Measurements from ENCODE around the gene ZFYVE9.

ZFYVE9 gene

DNA sequence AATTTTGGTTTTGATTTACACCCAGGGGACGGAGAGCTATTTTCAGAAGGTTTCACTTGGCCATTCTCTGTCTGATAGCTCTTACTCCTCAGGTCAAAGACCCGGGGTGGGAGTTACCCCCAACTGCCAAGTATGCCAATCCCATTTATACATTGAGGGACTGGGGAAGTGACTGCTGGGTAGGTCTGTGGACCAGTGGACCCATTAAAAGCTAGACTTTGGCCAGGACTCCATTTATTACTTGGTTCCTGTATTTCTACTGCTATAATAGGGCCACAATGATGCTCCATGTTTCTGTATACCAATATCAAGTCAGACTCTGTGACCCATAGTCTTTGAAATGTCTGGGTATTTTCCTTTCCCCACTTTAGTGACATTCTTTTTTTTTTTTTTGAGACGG, 14.6 kb downstream of the ZFYVE9 start:
- WGBS (ENCODE audit: extremely low coverage, insufficient coverage, insufficient read length) = no CpG with 5 or more reads among the region's 3 CpGs
- H3K23ac ChIP-seq (ENCODE audit: low read length) = no peak overlapping the region

DNA sequence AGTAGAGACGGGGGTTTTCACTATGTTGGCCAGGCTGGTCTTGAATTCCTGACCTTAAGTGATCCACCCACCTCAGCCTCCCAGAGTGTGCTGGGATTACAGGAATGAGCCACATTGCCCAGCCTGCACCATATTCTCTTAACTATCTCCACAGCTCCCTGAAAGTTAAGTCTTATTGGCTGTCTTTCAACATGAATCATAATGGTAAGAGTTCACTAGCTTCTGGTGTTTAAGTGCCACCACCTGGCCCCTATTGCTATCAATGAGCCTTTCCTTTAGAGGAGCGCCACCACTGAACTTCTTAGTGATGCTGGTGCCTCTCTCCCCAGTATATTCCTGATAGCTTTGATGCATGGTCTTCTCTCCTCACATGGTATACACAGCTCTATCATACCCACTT, 15.7 kb downstream of the ZFYVE9 start:
- no peaks in the 10 kb centered on the region for H3K79me1 ChIP-seq (ENCODE audit: low read length)
- no peak overlapping the region for H2AFZ ChIP-seq (ENCODE audit: insufficient read depth, low read length, poor library complexity)
- no peaks in the 10 kb centered on the region for H3K4me1 ChIP-seq (ENCODE audit: control insufficient read depth in 1 of 2, insufficient read depth in 2 of 2, low read length in 2 of 2)
- H3K27me3 ChIP-seq (ENCODE audit: insufficient read depth, low read length) = no peaks in the 10 kb centered on the region
- H3K9me3 ChIP-seq (ENCODE audit: insufficient read depth, low read depth, low read length) = no peaks in the 10 kb centered on the region
- no peaks in the 10 kb centered on the region for H3K36me3 ChIP-seq (ENCODE audit: control insufficient read depth in 1 of 2, insufficient read depth in 2 of 2, low read length in 2 of 2)
- no peak overlapping the region for H3K4me3 ChIP-seq (ENCODE audit: low read depth, low read length)
- H3K27ac ChIP-seq (ENCODE audit: low read depth, low read length) = no peak overlapping the region
- no peak overlapping the region for H2BK120ac ChIP-seq (ENCODE audit: insufficient read depth, low read length, poor library complexity)
- H2BK5ac ChIP-seq (ENCODE audit: low read depth, low read length, poor library complexity) = no peak overlapping the region
- H4K8ac ChIP-seq (ENCODE audit: low read depth, low read length) = no peak overlapping the region
- DNase-seq = peak; percentile 15 to 39
- no peak overlapping the region for H3K9ac ChIP-seq (ENCODE audit: low read length)
- H4K12ac ChIP-seq (ENCODE audit: low read depth, low read length) = no peak overlapping the region
- WGBS (ENCODE audit: extremely low coverage, insufficient coverage, insufficient read length) = no CpG with 5 or more reads among the region's 2 CpGs
- H2AK5ac ChIP-seq (ENCODE audit: low read length) = no peak overlapping the region
- no peak overlapping the region for H3K4ac ChIP-seq (ENCODE audit: low read depth, low read length)
- no peak overlapping the region for H3K18ac ChIP-seq (ENCODE audit: low read length)
- H3K79me2 ChIP-seq (ENCODE audit: control insufficient read depth, insufficient read depth, low read length, poor library complexity) = no peaks in the 10 kb centered on the region
- H2BK12ac ChIP-seq (ENCODE audit: low read length) = no peak overlapping the region
- no peak overlapping the region for H3K23ac ChIP-seq (ENCODE audit: low read length)
- H4K91ac ChIP-seq (ENCODE audit: low read depth, low read length) = no peak overlapping the region
- no peak overlapping the region for H3K4me2 ChIP-seq (ENCODE audit: low read length)
- no peak overlapping the region for H3K14ac ChIP-seq (ENCODE audit: low read length)

More for the DNA sequence above, 14.6 kb downstream of the ZFYVE9 start:
- Histone ChIP-seq H3K27me3 (ENCODE audit: insufficient read depth, low read length) (no peaks in the 10 kb centered on the region), H2BK12ac (ENCODE audit: low read length) (no peak overlapping the region), H2BK120ac (ENCODE audit: insufficient read depth, low read length, poor library complexity) (no peak overlapping the region), H3K14ac (ENCODE audit: low read length) (no peak overlapping the region), H3K4me1 (ENCODE audit: control insufficient read depth in 1 of 2, insufficient read depth in 2 of 2, low read length in 2 of 2) (no peaks in the 10 kb centered on the region), H4K91ac (ENCODE audit: low read depth, low read length) (no peak overlapping the region), H3K79me2 (ENCODE audit: control insufficient read depth, insufficient read depth, low read length, poor library complexity) (no peaks in the 10 kb centered on the region), H3K79me1 (ENCODE audit: low read length) (no peaks in the 10 kb centered on the region), H3K18ac (ENCODE audit: low read length) (no peak overlapping the region), H4K12ac (ENCODE audit: low read depth, low read length) (no peak overlapping the region), H2AFZ (ENCODE audit: insufficient read depth, low read length, poor library complexity) (no peak overlapping the region), H3K4ac (ENCODE audit: low read depth, low read length) (no peak overlapping the region), H2BK5ac (ENCODE audit: low read depth, low read length, poor library complexity) (no peak overlapping the region), H3K36me3 (ENCODE audit: control insufficient read depth in 1 of 2, insufficient read depth in 2 of 2, low read length in 2 of 2) (no peaks in the 10 kb centered on the region), H4K8ac (ENCODE audit: low read depth, low read length) (no peak overlapping the region), H3K27ac (ENCODE audit: low read depth, low read length) (no peak overlapping the region), H2AK5ac (ENCODE audit: low read length) (no peak overlapping the region), H3K4me2 (ENCODE audit: low read length) (no peak overlapping the region), H3K4me3 (ENCODE audit: low read depth, low read length) (no peak overlapping the region), H3K9me3 (ENCODE audit: insufficient read depth, low read depth, low read length) (no peaks in the 10 kb centered on the region), H3K9ac (ENCODE audit: low read length) (no peak overlapping the region)
- DNase-seq = no peak

- H3K4me2 ChIP-seq (ENCODE audit: low read length) = no peak overlapping the region
- H4K12ac ChIP-seq (ENCODE audit: low read depth, low read length) = no peak overlapping the region
- H2BK12ac ChIP-seq (ENCODE audit: low read length) = no peak overlapping the region
- no peaks in the 10 kb centered on the region for H3K79me1 ChIP-seq (ENCODE audit: low read length)
- H3K9ac ChIP-seq (ENCODE audit: low read length) = no peak overlapping the region
- H3K36me3 ChIP-seq (ENCODE audit: control insufficient read depth in 1 of 2, insufficient read depth in 2 of 2, low read length in 2 of 2) = no peaks in the 10 kb centered on the region
- no peak overlapping the region for H4K91ac ChIP-seq (ENCODE audit: low read depth, low read length)
- H3K4me1 ChIP-seq (ENCODE audit: control insufficient read depth in 1 of 2, insufficient read depth in 2 of 2, low read length in 2 of 2) = no peaks in the 10 kb centered on the region
- no peaks in the 10 kb centered on the region for H3K79me2 ChIP-seq (ENCODE audit: control insufficient read depth, insufficient read depth, low read length, poor library complexity)
- no peaks in the 10 kb centered on the region for H3K9me3 ChIP-seq (ENCODE audit: insufficient read depth, low read depth, low read length)
- H3K4me3 ChIP-seq (ENCODE audit: low read depth, low read length) = no peak overlapping the region
- H4K8ac ChIP-seq (ENCODE audit: low read depth, low read length) = no peak overlapping the region
- no peak overlapping the region for H2BK5ac ChIP-seq (ENCODE audit: low read depth, low read length, poor library complexity)
- peak; percentile 27 to 78 for DNase-seq
- no peak overlapping the region for H2BK120ac ChIP-seq (ENCODE audit: insufficient read depth, low read length, poor library complexity)
- H3K18ac ChIP-seq (ENCODE audit: low read length) = no peak overlapping the region
- no peak overlapping the region for H3K27ac ChIP-seq (ENCODE audit: low read depth, low read length)
- no peak overlapping the region for H3K23ac ChIP-seq (ENCODE audit: low read length)
- H3K27me3 ChIP-seq (ENCODE audit: insufficient read depth, low read length) = no peaks in the 10 kb centered on the region
- no peak overlapping the region for H2AFZ ChIP-seq (ENCODE audit: insufficient read depth, low read length, poor library complexity)
- no peak overlapping the region for H3K4ac ChIP-seq (ENCODE audit: low read depth, low read length)
- no peak overlapping the region for H2AK5ac ChIP-seq (ENCODE audit: low read length)
- no peak overlapping the region for H3K14ac ChIP-seq (ENCODE audit: low read length)
- WGBS (ENCODE audit: extremely low coverage, insufficient coverage, insufficient read length) = no CpG with 5 or more reads among the region's 4 CpGs
Observed at GRCh38 chr1:52158218-52158617, 16.3 kb downstream of the ZFYVE9 start.

DNA sequence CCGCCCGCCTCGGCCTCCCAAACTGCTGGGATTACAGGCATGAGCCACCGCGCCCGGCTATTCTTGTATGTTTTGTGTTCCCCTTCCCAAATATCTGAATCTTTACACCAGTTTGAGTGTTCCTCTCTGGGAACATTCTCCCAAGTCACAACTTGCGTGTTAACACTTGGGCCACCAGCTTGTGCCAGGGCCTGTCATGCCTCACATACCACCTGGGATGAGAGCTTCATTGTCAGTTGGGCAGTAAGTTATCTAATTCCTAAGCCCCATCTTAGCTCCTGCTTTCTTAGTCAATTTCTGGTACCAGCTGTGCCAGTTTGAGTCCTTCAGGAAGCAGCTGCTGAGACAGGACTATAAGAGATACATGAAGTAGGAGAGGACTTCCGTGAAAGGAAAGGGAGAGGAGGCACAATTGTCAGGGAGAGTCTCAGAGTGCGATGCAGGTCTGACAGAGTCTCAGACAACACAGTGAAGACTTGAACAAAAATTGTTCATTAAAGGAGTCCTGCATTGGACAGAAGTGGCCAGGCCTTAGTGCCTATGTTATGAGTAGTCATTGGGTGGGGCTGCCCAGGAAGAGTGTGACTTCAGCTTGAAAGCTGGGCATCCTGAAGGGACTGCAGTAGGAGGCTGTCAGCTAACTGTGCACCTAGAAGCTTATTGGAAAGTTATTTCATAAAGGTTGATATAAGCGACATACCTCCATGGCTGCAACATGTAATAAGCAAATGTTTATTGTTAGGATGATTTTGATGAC, 17.3 kb downstream of the ZFYVE9 start:
- no peak overlapping the region for H2BK120ac ChIP-seq (ENCODE audit: insufficient read depth, low read length, poor library complexity)
- no CpG with 5 or more reads among the region's 10 CpGs for WGBS (ENCODE audit: extremely low coverage, insufficient coverage, insufficient read length)
- no peaks in the 10 kb centered on the region for H3K79me1 ChIP-seq (ENCODE audit: low read length)
- H2BK5ac ChIP-seq (ENCODE audit: low read depth, low read length, poor library complexity) = no peak overlapping the region
- H3K4me2 ChIP-seq (ENCODE audit: low read length) = no peak overlapping the region
- H3K23ac ChIP-seq (ENCODE audit: low read length) = no peak overlapping the region
- H4K91ac ChIP-seq (ENCODE audit: low read depth, low read length) = no peak overlapping the region
- H3K27me3 ChIP-seq (ENCODE audit: insufficient read depth, low read length) = no peaks in the 10 kb centered on the region
- no peaks in the 10 kb centered on the region for H3K79me2 ChIP-seq (ENCODE audit: control insufficient read depth, insufficient read depth, low read length, poor library complexity)
- no peaks in the 10 kb centered on the region for H3K4me1 ChIP-seq (ENCODE audit: control insufficient read depth in 1 of 2, insufficient read depth in 2 of 2, low read length in 2 of 2)
- no peaks in the 10 kb centered on the region for H3K9me3 ChIP-seq (ENCODE audit: insufficient read depth, low read depth, low read length)
- H2BK12ac ChIP-seq (ENCODE audit: low read length) = no peak overlapping the region
- no peaks in the 10 kb centered on the region for H3K36me3 ChIP-seq (ENCODE audit: control insufficient read depth in 1 of 2, insufficient read depth in 2 of 2, low read length in 2 of 2)
- no peak overlapping the region for H3K18ac ChIP-seq (ENCODE audit: low read length)
- no peak overlapping the region for H3K27ac ChIP-seq (ENCODE audit: low read depth, low read length)
- peak in 1 of 2 donors; percentile 34 for DNase-seq
- H2AK5ac ChIP-seq (ENCODE audit: low read length) = no peak overlapping the region
- H4K8ac ChIP-seq (ENCODE audit: low read depth, low read length) = no peak overlapping the region
- no peak overlapping the region for H3K4ac ChIP-seq (ENCODE audit: low read depth, low read length)
- no peak overlapping the region for H3K9ac ChIP-seq (ENCODE audit: low read length)
- H3K14ac ChIP-seq (ENCODE audit: low read length) = no peak overlapping the region
- no peak overlapping the region for H4K12ac ChIP-seq (ENCODE audit: low read depth, low read length)
- no peak overlapping the region for H2AFZ ChIP-seq (ENCODE audit: insufficient read depth, low read length, poor library complexity)
- no peak overlapping the region for H3K4me3 ChIP-seq (ENCODE audit: low read depth, low read length)

Data from trophoblast cell (in vitro differentiated cells and primary cell).